Loucy (cell line): Measurements from ENCODE around the gene PRSS58.

Source experiments
- H2AFZ ChIP-seq: fragments of 200-600 bp; sonication (generic); 2 replicates; pipeline ENCODE4 v1.6.0; 2016; ENCODE audit warnings: antibody characterized with exemption, mild to moderate bottlenecking, low read length, moderate library complexity
- H3F3A ChIP-seq: fragments of 200-600 bp; 2 replicates; pipeline ENCODE4 v1.6.0; 2016; ENCODE audit warnings: antibody characterized with exemption, low read depth, mild to moderate bottlenecking
- H3K27me3 ChIP-seq: fragments of 200-600 bp; sonication (generic); 2 replicates; pipeline ENCODE4 v1.6.1; 2014; ENCODE audit warnings: low read length, mild to moderate bottlenecking; ENCODE audit not compliant: insufficient read depth, poor library complexity, severe bottlenecking
- H3K36me3 ChIP-seq: fragments of 200-600 bp; sonication (generic); 2 replicates; pipeline ENCODE4 v1.6.1; 2016; ENCODE audit warnings: low read length; ENCODE audit not compliant: insufficient read depth
- H3K4me1 ChIP-seq: fragments of 200-600 bp; sonication (generic); 2 replicates; pipeline ENCODE4 v1.5.1; 2014; ENCODE audit warnings: low read length, mild to moderate bottlenecking; ENCODE audit not compliant: insufficient read depth, poor library complexity, severe bottlenecking
- H3K4me2 ChIP-seq: fragments of 200-600 bp; sonication (generic); 2 replicates; pipeline ENCODE4 v1.6.0; 2014; ENCODE audit warnings: antibody characterized with exemption, low read length, low read depth, mild to moderate bottlenecking; ENCODE audit not compliant: poor library complexity, severe bottlenecking
- H3K4me3 ChIP-seq: fragments of 200-600 bp; sonication (generic); 2 replicates; pipeline ENCODE4 v1.5.1; 2014; ENCODE audit warnings: low read length, mild to moderate bottlenecking, mixed read lengths; ENCODE audit not compliant: poor library complexity, severe bottlenecking
- H3K79me2 ChIP-seq: fragments of 200-600 bp; sonication (generic); 2 replicates; pipeline ENCODE4 v1.6.1; 2014; ENCODE audit warnings: low read length; ENCODE audit not compliant: insufficient read depth
- H3K9ac ChIP-seq: fragments of 200-600 bp; sonication (generic); 2 replicates; pipeline ENCODE4 v1.6.0; 2014; ENCODE audit warnings: mild to moderate bottlenecking, low read depth, low read length, moderate library complexity; ENCODE audit not compliant: poor library complexity, severe bottlenecking
- H3K9me2 ChIP-seq: fragments of 200-600 bp; sonication (generic); replicated peaks from 2 replicates; pipeline ENCODE4 v1.6.1; 2016; ENCODE audit warnings: low read depth, low read length, mixed read lengths
- H3K9me3 ChIP-seq: fragments of 200-600 bp; sonication (generic); 2 replicates; pipeline ENCODE4 v1.6.1; 2014; ENCODE audit warnings: mild to moderate bottlenecking, antibody characterized with exemption, low read length, low read depth; ENCODE audit not compliant: insufficient read depth
- H4K20me1 ChIP-seq: fragments of 200-600 bp; sonication (generic); 2 replicates; pipeline ENCODE4 v1.6.0; 2014; ENCODE audit warnings: antibody characterized with exemption, low read length, mild to moderate bottlenecking; ENCODE audit not compliant: insufficient read depth, poor library complexity, severe bottlenecking
- EZH2phosphoT487 ChIP-seq: fragments of 200-600 bp; IDR thresholded peaks from 2 replicates; pipeline ENCODE4 v1.6.1; 2018; ENCODE audit warnings: antibody characterized with exemption, mild to moderate bottlenecking, moderate library complexity, borderline replicate concordance
- TF ChIP-seq, protein P1 (sequence below): fragments of 200-600 bp; sonication (generic); conservative IDR thresholded peaks from 2 replicates; pipeline ENCODE4 v1.5.1; 2014; ENCODE audit warnings: mild to moderate bottlenecking, antibody characterized with exemption, low read length

PRSS58 gene

DNA sequence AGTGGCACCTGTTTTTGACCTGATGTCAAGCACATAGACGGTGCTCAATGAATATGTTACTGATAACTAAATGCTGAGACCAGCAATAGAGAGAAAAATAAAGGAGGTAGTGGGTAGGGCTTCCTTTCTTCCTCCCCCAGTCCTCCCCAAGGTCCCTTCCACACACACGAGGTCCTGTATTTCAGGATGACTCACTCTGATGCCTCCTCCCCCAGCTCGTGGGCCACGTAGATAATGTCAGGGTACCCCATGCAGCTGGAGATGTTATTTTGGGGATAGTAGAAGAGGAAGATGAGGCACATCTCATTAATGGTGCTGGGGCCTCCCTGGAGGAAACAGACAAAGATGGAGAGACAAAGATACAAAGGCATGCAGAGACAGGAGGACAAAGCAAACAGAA lies 17.3 kb downstream of the PRSS58 start:
- Histone ChIP-seq H3K9ac (no peak overlapping the region), H3K4me1 (peaks cover 12% of the 10 kb centered on the region), H3K9me2 (no peaks in the 10 kb centered on the region), H3K9me3 (no peaks in the 10 kb centered on the region), H3K4me2 (no peak overlapping the region), H4K20me1 (no peaks in the 10 kb centered on the region), H3K27me3 (no peaks in the 10 kb centered on the region), H3F3A (no peaks in the 10 kb centered on the region), H3K4me3 (no peak overlapping the region), H2AFZ (peak overlapping the region; percentile 33; the same call in 1 of the 2 replicates), H3K36me3 (no peaks in the 10 kb centered on the region), H3K79me2 (no peaks in the 10 kb centered on the region)
- TF ChIP-seq, protein P1, sequence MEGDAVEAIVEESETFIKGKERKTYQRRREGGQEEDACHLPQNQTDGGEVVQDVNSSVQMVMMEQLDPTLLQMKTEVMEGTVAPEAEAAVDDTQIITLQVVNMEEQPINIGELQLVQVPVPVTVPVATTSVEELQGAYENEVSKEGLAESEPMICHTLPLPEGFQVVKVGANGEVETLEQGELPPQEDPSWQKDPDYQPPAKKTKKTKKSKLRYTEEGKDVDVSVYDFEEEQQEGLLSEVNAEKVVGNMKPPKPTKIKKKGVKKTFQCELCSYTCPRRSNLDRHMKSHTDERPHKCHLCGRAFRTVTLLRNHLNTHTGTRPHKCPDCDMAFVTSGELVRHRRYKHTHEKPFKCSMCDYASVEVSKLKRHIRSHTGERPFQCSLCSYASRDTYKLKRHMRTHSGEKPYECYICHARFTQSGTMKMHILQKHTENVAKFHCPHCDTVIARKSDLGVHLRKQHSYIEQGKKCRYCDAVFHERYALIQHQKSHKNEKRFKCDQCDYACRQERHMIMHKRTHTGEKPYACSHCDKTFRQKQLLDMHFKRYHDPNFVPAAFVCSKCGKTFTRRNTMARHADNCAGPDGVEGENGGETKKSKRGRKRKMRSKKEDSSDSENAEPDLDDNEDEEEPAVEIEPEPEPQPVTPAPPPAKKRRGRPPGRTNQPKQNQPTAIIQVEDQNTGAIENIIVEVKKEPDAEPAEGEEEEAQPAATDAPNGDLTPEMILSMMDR, result no peak
- no peak for TF ChIP-seq EZH2phosphoT487

DNA sequence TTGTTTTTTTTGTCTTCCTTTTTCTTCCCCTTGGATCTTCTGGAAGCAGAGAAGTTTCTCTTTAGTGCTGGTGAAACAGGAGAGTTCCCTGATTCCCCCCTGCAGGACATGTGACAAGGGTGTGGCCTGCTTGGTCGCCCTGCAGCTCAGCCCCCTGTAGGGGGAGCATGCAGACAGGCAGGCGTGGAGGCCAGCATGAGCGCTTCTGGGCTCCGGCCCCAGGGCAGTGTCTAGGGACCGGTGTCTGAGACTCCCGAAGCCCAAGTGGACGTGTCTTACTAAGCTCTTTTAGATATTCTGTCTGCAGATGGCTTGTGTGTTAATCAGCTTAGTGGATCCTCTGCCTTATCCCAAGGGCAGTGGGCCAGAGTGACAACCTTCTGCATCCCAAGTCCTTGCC lies 26.1 kb downstream of the PRSS58 start:
- no peak overlapping the region for H3K4me2 ChIP-seq
- H3F3A ChIP-seq, result no peaks in the 10 kb centered on the region
- H3K9me3 ChIP-seq, result no peaks in the 10 kb centered on the region
- H3K4me1 ChIP-seq, result no peaks in the 10 kb centered on the region
- H3K9ac ChIP-seq, result no peak overlapping the region
- no peaks in the 10 kb centered on the region for H4K20me1 ChIP-seq
- H3K4me3 ChIP-seq, result no peak overlapping the region
- H3K9me2 ChIP-seq, result no peaks in the 10 kb centered on the region
- H3K36me3 ChIP-seq, result no peaks in the 10 kb centered on the region
- TF ChIP-seq EZH2phosphoT487, result no peak
- TF ChIP-seq, protein P1, result peak; percentile 65
- peak overlapping the region; percentile 5; the same call in 1 of the 2 replicates for H2AFZ ChIP-seq
- no peaks in the 10 kb centered on the region for H3K79me2 ChIP-seq
- H3K27me3 ChIP-seq, result no peaks in the 10 kb centered on the region

DNA sequence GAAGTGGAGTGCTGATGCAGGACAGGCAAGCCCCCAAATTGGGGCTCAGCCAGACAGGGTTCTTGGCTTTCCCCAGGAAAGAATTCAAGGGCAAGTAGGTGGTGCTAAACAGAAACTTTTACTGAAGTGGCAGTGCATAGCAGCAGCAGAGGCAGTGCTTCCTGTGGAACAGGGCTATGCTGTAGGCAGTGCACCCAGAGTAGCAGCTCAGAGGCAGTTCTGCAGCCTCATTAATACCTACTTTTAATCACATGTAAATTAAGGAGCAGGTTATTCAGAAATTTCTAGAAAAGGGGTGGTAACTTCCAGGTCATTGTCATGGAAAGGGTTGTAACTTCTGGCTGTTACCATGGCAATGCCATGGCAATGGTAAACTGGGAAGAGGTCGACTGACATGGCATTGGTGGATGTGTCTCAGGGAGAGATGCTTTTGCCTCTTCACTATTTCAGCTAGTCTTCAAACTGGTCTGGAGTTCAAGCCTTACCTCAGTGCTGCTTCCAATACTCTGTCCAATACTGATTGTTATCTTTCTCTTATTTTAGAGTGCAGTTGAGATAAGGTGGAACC lies 29.2 kb downstream of the PRSS58 start:
- Histone ChIP-seq H3K4me1 (no peaks in the 10 kb centered on the region), H3K27me3 (no peaks in the 10 kb centered on the region), H3K79me2 (no peaks in the 10 kb centered on the region), H3K9ac (no peak overlapping the region), H4K20me1 (no peaks in the 10 kb centered on the region), H3K4me3 (no peak overlapping the region), H3K36me3 (no peaks in the 10 kb centered on the region), H3K9me3 (no peaks in the 10 kb centered on the region), H3K9me2 (no peaks in the 10 kb centered on the region), H3K4me2 (peak overlapping the region; percentile 13), H3F3A (no peaks in the 10 kb centered on the region), H2AFZ (no peak overlapping the region)
- TF ChIP-seq EZH2phosphoT487, result no peak
- TF ChIP-seq, protein P1, result no peak
